GM12878 (cell line): ENCODE results near the gene GFOD2. TPM values are rescaled to one million over a fixed set of nuclear protein-coding genes. Genes with fewer than 3 reads are reported as not detected.
"Not testable (repeated sequence)": the region's sequence is repeated elsewhere in the genome, so short reads cannot be mapped to it uniquely, and the experiment has no call there.

Experiments used
- ATAC-seq: fragments of 200-7000 bp; cut with Tn5 transposase; 3 replicates; pipeline ENCODE4 v1.9.1; 2020; ENCODE audit warnings: mild to moderate bottlenecking, moderate library complexity
- BruUV-seq: library from RNA; stranded (reverse); fragments of 400-500 nt; replicated peaks from 2 replicates; lab custom pipeline; 2021; lab: Mats Ljungman, UMichigan
- CTCF ChIA-PET: fragments of 300-600 bp; sonication (Branson Sonifier 250); formaldehyde crosslinking; extraction: SDS; loops from one replicate; lab custom pipeline; 2021; ENCODE audit warnings: inconsistent platforms; lab: Yijun Ruan, JAX
- POLR2A ChIA-PET: fragments of 350-600 bp; formaldehyde crosslinking; extraction: SDS; loops from one replicate; lab custom pipeline; 2021; ENCODE audit warnings: inconsistent platforms; lab: Charles Lee
- RAD21 ChIA-PET: fragments of 300-600 bp; sonication (Branson Sonifier 250); formaldehyde crosslinking; loops from one replicate; lab custom pipeline; 2023; ENCODE audit warnings: antibody characterized with exemption; ENCODE audit not compliant: unreplicated experiment; lab: Charles Lee
- SMC1A ChIA-PET: fragments of 300-600 bp; sonication (Branson Sonifier 250); formaldehyde crosslinking; loops from one replicate; lab custom pipeline; 2023; ENCODE audit not compliant: unreplicated experiment, uncharacterized antibody; lab: Charles Lee
- DNase-seq: peaks from one replicate; pipeline ENCODE4 v3.0.0-alpha.2; 2011; ENCODE audit warnings: low read depth, low spot score
- FAIRE-seq: peaks from 3 replicates; lab custom pipeline; 2011; peaks lifted over from hg19 to GRCh38; lab: Jason Lieb, UNC
- H2AFZ ChIP-seq: 2 replicates; pipeline ENCODE4 v1.6.0; 2011; ENCODE audit warnings: low read depth, low read length, control low read depth; ENCODE audit not compliant: control insufficient read depth
- H3K27ac ChIP-seq: 2 replicates; pipeline ENCODE4 v1.5.1; 2011; ENCODE audit warnings: control low read depth; ENCODE audit not compliant: control insufficient read depth, insufficient read depth
- H3K27me3 ChIP-seq, 2 experiments: replicated peaks in 1 of 2; 2 replicates each; pipeline versions ENCODE4 v1.6.0 to v1.6.1; 2011; ENCODE audit warnings: low read length in 1 of 2; ENCODE audit not compliant: control insufficient read depth in 2 of 2, insufficient read depth in 2 of 2
- H3K36me3 ChIP-seq, 2 experiments: 2 replicates each; pipeline ENCODE4 v1.5.1; 2011; ENCODE audit warnings: low read length in 1 of 2; ENCODE audit not compliant: control insufficient read depth in 2 of 2, insufficient read depth in 2 of 2
- H3K4me1 ChIP-seq: 2 replicates; pipeline ENCODE4 v1.6.1; 2011; ENCODE audit warnings: mild to moderate bottlenecking, low read length, moderate library complexity, mixed read lengths; ENCODE audit not compliant: control insufficient read depth, insufficient read depth
- H3K4me2 ChIP-seq: 2 replicates; pipeline ENCODE4 v1.6.0; 2011; ENCODE audit warnings: control low read depth; ENCODE audit not compliant: control insufficient read depth, insufficient read depth
- H3K4me3 ChIP-seq: fragments of 200-600 bp; sonication (generic); 2 replicates; pipeline ENCODE4 v1.5.1; 2016
- H3K79me2 ChIP-seq: 2 replicates; pipeline ENCODE4 v1.6.0; 2011; ENCODE audit warnings: low read length; ENCODE audit not compliant: control insufficient read depth, insufficient read depth
- H3K9ac ChIP-seq: 2 replicates; pipeline ENCODE4 v1.8.0; 2011; ENCODE audit warnings: low read length, control low read depth, mixed read lengths; ENCODE audit not compliant: control insufficient read depth, insufficient read depth
- H3K9me3 ChIP-seq: replicated peaks from 3 replicates; pipeline ENCODE4 v1.5.1; 2011; ENCODE audit warnings: mild to moderate bottlenecking, low read length; ENCODE audit not compliant: control insufficient read depth, insufficient read depth
- H4K20me1 ChIP-seq: 2 replicates; pipeline ENCODE4 v1.6.0; 2011; ENCODE audit not compliant: control insufficient read depth, insufficient read depth
- CBX3 ChIP-seq: fragments of 200-600 bp; sonication (generic); IDR thresholded peaks from 2 replicates; pipeline ENCODE4 v1.6.1; 2016; ENCODE audit warnings: low read depth, borderline replicate concordance
- GATAD2B ChIP-seq: fragments of 450-650 bp; conservative IDR thresholded peaks from 2 replicates; pipeline ENCODE4 v1.6.1; 2017; ENCODE audit warnings: low read depth, mild to moderate bottlenecking, moderate library complexity
- NBN ChIP-seq: fragments of 450-650 bp; IDR thresholded peaks from 2 replicates; pipeline ENCODE4 v1.6.1; 2016
- PKNOX1 ChIP-seq: fragments of 450-650 bp; IDR thresholded peaks from 2 replicates; pipeline ENCODE4 v1.6.1; 2016; ENCODE audit warnings: mild to moderate bottlenecking
- POLR2AphosphoS2 ChIP-seq: IDR thresholded peaks from 2 replicates; pipeline ENCODE4 v1.6.1; 2011; ENCODE audit warnings: low read depth, mild to moderate bottlenecking, low read length, improper control_type of control experiment, moderate library complexity
- POU2F2 ChIP-seq: IDR thresholded peaks from 3 replicates; pipeline ENCODE4 v1.6.1; 2011; ENCODE audit warnings: low read depth, mild to moderate bottlenecking, low read length, borderline replicate concordance
- SP1 ChIP-seq: IDR thresholded peaks from one replicate; pipeline ENCODE4 v1.6.1; 2011; ENCODE audit warnings: low read depth, low read length
- STAT1 ChIP-seq: fragments of 450-650 bp; conservative IDR thresholded peaks from 2 replicates; pipeline ENCODE4 v1.6.1; 2014; ENCODE audit warnings: antibody characterized with exemption, mild to moderate bottlenecking
- TCF12 ChIP-seq: IDR thresholded peaks from 2 replicates; pipeline ENCODE4 v1.6.1; 2011; ENCODE audit warnings: low read depth, mild to moderate bottlenecking, low read length
- TCF3 ChIP-seq: IDR thresholded peaks from 2 replicates; pipeline ENCODE4 v1.6.1; 2012; ENCODE audit warnings: low read depth, mild to moderate bottlenecking, low read length, borderline replicate concordance; ENCODE audit not compliant: insufficient read depth
- ZZZ3 ChIP-seq: IDR thresholded peaks from 2 replicates; pipeline ENCODE4 v1.6.1; 2011; ENCODE audit warnings: low read depth; ENCODE audit not compliant: control insufficient read depth, insufficient read length
- WGBS: methylation state at CpG from one replicate; pipeline ENCODE4 v1.1.6; 2016; ENCODE audit warnings: low lambda C conversion rate; ENCODE audit not compliant: insufficient replicate concordance, insufficient coverage; ENCODE audit errors: missing lambda C conversion rate; 5-methylcytosine and 5-hydroxymethylcytosine counted together
- in situ Hi-C: fragments of 300-500 bp; cut with MboI; formaldehyde crosslinking; loops from 9 replicates; pipeline ENCODE4 v1.14.3; 2018; ENCODE audit warnings: mixed read lengths
- intact Hi-C: fragments of 100-400 bp; cut with micrococcal nuclease; formaldehyde crosslinking; loops from one replicate; pipeline ENCODE4 v1.14.2; 2022; ENCODE audit not compliant: unreplicated experiment
- polyA plus RNA-seq, 11 experiments: library from polyadenylated mRNA; depleted of rRNA in 4 of 11; unstranded in 6 of 11; stranded (reverse) in 5 of 11; fragments of >200 nt; fragmentation: Nextera tagmentation in 4 of 11; fragmentation: Illumina TruSeq in 1 of 11; extraction: Ambion mirVana in 4 of 11; extraction: Trizol in 1 of 11; gene quantifications; 1 replicate in 1 of 11; 2 replicates in 10 of 11; pipeline versions ENCODE4 v1.2.1 to v1.2.3, GENCODE V29; 2011 to 2016; ENCODE audit warnings: inconsistent platforms in 2 of 11, missing spikeins in 2 of 11, low read depth in 1 of 11
- total RNA-seq, 4 experiments: library from RNA; depleted of rRNA in 3 of 4; stranded (reverse); fragments of >200 nt in 3 of 4; fragmentation: Illumina TruSeq in 1 of 4; extraction: Trizol in 1 of 4; gene quantifications; 2 replicates each; pipeline versions ENCODE4 v1.2.1 to v1.2.3, GENCODE V29; 2013 to 2021
- TF ChIP-seq, protein P1 (sequence below): IDR thresholded peaks from 2 replicates; pipeline ENCODE4 v1.6.1; 2011; ENCODE audit warnings: mild to moderate bottlenecking, low read depth, low read length, moderate library complexity; ENCODE audit not compliant: insufficient replicate concordance

GFOD2 gene
- total and polyA plus RNA-seq, 10 of the 15 experiments (the other 5 are each of a cell fraction or from before 2014, with no cell fraction given) = 2.0 to 15.9 (median 12.0) TPM

- POLR2A ChIA-PET = interaction anchor here (0.7 kb wide), 1 partner anchor 30 kb away, joined by 6 read pairs; no protein-coding TSS in a partner anchor
- H3K4me3 ChIP-seq = not testable (repeated sequence)
Observed at GRCh38 chr16:67751331-67751730, 32.2 kb upstream of the GFOD2 start.

GRCh38 chr16:67750466-67750865 lies 31.4 kb upstream of the GFOD2 start:
- ATAC-seq (peak; percentile 84), DNase-seq (peak; percentile 61), FAIRE-seq (peak; percentile 47)
- ChIA-PET POLR2A (interaction anchor here (0.6 to 0.7 kb wide), 2 partner anchors 36 to 428 kb away, joined by 3 to 5 read pairs; no protein-coding TSS in a partner anchor), SMC1A (interaction anchor here (0.8 to 1.6 kb wide), 3 partner anchors 11 to 56 kb away, joined by 3 to 4 read pairs (median 3); partner anchors contain the start of gene TSNAXIP1), CTCF (interaction anchor here (0.6 to 1.6 kb wide), 4 partner anchors 10 to 380 kb away, joined by 3 to 4 read pairs (median 4); no protein-coding TSS in a partner anchor), RAD21 (interaction anchor here (1.4 kb wide), 1 partner anchor 49 kb away, joined by 3 read pairs; no protein-coding TSS in a partner anchor)
- no TSS peak for BruUV-seq
- 19% methylated on average over 4 of the region's 6 CpGs for WGBS
- Histone ChIP-seq H4K20me1 (no peaks in the 10 kb centered on the region), H3K4me2 (peak overlapping the region; percentile 45), H3K27ac (peak overlapping the region; percentile 35), H3K36me3 (peaks cover 0 to 1% of the 10 kb centered on the region in 2 experiments; a peak in 2 of 4 replicates), H3K4me3 (0 out of 2 replicates have a peak overlapping the region, but pooled peaks have one; percentile 27), H3K9ac (no peak overlapping the region; the same call in 1 of the 2 replicates), H3K4me1 (peaks cover 28% of the 10 kb centered on the region), H3K9me3 (no peaks in the 10 kb centered on the region), H3K27me3 (no peaks in the 10 kb centered on the region), H2AFZ (no peak overlapping the region; the same call in 1 of the 2 replicates), H3K79me2 (peaks cover 5% of the 10 kb centered on the region)
- in situ Hi-C loops = no loop called here
- intact Hi-C loops = no loop called here
- TF ChIP-seq PKNOX1 (peak; percentile 69), ZZZ3 (no peak), TCF3 (peak; percentile 76; the same call in 1 of the 2 replicates), SP1 (no peak), GATAD2B (no peak), STAT1 (no peak), POU2F2 (peak; percentile 88), NBN (no peak), POLR2AphosphoS2 (no peak), CBX3 (no peak), TCF12 (peak; percentile 67; the same call in 1 of the 2 replicates)
- TF ChIP-seq, protein P1, sequence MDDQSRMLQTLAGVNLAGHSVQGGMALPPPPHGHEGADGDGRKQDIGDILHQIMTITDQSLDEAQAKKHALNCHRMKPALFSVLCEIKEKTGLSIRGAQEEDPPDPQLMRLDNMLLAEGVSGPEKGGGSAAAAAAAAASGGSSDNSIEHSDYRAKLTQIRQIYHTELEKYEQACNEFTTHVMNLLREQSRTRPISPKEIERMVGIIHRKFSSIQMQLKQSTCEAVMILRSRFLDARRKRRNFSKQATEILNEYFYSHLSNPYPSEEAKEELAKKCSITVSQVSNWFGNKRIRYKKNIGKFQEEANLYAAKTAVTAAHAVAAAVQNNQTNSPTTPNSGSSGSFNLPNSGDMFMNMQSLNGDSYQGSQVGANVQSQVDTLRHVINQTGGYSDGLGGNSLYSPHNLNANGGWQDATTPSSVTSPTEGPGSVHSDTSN = peak; percentile 53

More at GRCh38 chr16:67751331-67751730, 32.2 kb upstream of the GFOD2 start:
- FAIRE-seq, in situ Hi-C loops, H3K4me2 ChIP-seq, H3K79me2 ChIP-seq, H2AFZ ChIP-seq, H3K36me3 ChIP-seq, intact Hi-C loops, H3K9me3 ChIP-seq, H3K27me3 ChIP-seq, ATAC-seq, BruUV-seq, H4K20me1 ChIP-seq, H3K27ac ChIP-seq, DNase-seq, H3K9ac ChIP-seq: not testable (repeated sequence)
- H3K4me1 ChIP-seq = peaks cover 28% of the 10 kb centered on the region
- RAD21 ChIA-PET = interaction anchor here (1.0 to 1.4 kb wide), 2 partner anchors 9 to 48 kb away, joined by 3 read pairs; no protein-coding TSS in a partner anchor
- SMC1A ChIA-PET = interaction anchor here (0.8 to 1.6 kb wide), 3 partner anchors 10 to 55 kb away, joined by 3 to 4 read pairs (median 3); partner anchors contain the start of gene TSNAXIP1
- 97% methylated on average over 3 of the region's 3 CpGs for WGBS
- CTCF ChIA-PET = interaction anchor here (1.0 to 1.6 kb wide), 5 partner anchors 11 to 323 kb away, joined by 3 to 4 read pairs (median 4); no protein-coding TSS in a partner anchor
